G401 (cell line): ENCODE data around the gene TMEM191C. TPM values are rescaled to one million over a fixed set of nuclear protein-coding genes. Genes with fewer than 3 reads are reported as not detected.
"Not testable (repeated sequence)": the region's sequence is repeated elsewhere in the genome, so short reads cannot be mapped to it uniquely, and the experiment has no call there.

Experiments used
- DNase-seq: peaks from one replicate; pipeline ENCODE4 v3.0.0-alpha.2; 2015; ENCODE audit warnings: low spot score
- in situ Hi-C: cut with HindIII; loops from 2 replicates; pipeline ENCODE4 v1.10.0; 2016; ENCODE audit warnings: low sequenced_read_pairs, mixed read lengths
- total RNA-seq: library from RNA; depleted of rRNA; stranded (reverse); fragments of >200 nt; shearing (Covaris generic); gene quantifications from 2 replicates; pipeline ENCODE4 v1.2.3, GENCODE V29; 2014

The TMEM191C gene
- total RNA-seq, 1 experiment from 2014 or later = 2.0 TPM

DNA sequence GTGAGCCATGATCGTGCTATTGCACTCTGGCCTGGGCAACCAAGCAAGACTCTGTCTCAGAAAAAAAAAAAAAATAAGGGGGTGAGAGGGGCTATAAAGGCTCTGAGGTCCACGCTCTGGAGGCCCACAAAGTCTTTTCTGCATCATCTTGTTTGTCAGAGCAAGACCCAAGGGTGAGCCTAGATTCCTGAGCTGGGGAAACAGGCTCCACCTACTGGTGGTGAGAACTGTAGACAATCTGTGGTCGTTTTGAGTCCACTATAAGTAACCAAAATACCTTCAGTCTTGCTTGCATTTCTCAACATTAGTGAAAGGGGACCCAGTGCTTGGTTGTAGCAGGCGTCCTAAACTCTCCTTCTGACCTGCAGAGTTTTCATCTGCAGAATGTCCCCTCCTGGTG lies 4.5 kb upstream of the TMEM191C start:
- DNase-seq = not testable (repeated sequence)

DNA sequence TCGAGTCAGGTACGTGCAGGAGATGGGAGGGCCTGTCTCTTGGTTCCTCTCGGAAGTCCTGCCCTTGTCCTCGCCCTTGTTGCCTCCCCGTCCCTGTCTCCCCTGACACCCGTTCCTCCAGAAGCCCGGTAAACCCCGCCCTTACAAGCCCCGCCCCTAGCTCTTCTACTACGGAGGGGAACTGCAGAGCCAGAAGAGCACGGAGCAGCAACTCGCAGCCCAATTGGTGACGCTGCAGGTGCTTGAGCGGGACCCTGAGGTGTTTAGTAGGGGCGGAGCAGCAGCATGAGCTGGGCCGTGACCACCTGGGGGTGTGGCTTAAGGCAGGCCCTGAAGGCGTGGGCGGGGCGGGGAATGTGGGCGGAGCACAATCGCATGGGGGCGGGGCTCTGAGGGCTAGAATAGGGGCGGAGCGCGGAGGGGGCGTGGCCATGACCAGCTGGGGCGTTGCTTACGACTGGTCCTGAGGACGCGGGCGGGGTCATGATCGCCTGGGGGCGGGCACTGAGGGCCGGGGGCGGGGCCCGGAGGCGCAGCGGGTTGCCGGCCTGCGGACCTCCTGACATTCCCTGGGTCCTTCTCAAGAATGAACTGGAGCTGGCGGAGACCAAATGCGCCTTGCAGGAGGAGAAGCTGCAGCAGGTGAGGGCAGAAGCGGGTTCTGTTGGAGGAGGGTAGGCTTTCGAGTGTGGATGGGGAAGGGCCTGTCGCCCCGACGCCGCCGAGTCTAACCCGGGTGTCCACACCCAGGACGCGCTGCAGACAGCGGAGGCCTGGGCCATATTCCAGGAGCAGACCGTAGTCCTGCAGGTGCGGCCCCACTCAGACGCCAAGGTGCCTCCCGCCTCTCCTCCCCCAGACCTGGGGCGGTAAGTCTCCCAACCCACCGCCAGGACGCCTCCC lies 1.3 kb downstream of the TMEM191C start:
- in situ Hi-C loops = not testable (repeated sequence)
- DNase-seq = peak; percentile 83

More for the DNA sequence above, 4.5 kb upstream of the TMEM191C start:
- in situ Hi-C loops = not testable (repeated sequence)

GRCh38 chr22:21469097-21469994 lies 2.2 kb downstream of the TMEM191C start:
- DNase-seq, in situ Hi-C loops: not testable (repeated sequence)

GRCh38 chr22:21472984-21473383 lies 5.8 kb downstream of the TMEM191C start:
- DNase-seq, in situ Hi-C loops: not testable (repeated sequence)

GRCh38 chr22:21473664-21474063 lies 6.5 kb downstream of the TMEM191C start:
- in situ Hi-C loops = not testable (repeated sequence)

DNA sequence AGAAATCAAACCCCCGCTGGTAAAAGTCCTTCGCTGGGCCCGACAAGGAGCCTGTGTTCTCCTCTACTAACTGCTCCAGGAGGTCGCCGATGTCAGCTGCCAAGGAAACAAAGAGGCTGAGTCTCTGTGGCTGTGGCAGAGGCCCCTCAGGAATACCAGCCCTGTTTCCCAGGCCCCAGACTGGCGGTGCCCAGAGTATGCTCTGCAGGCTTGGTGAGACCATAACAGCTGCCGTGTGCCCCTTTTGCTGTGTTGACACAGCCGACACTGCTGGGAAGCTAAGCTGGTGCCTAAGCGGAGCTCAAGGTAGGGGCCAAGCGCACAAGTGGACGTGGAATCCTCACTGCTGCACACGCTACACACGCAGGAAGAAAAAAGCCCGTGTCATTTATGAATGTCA lies 16.9 kb downstream of the TMEM191C start:
- in situ Hi-C loops, DNase-seq: not testable (repeated sequence)

More at GRCh38 chr22:21473664-21474063, 6.5 kb downstream of the TMEM191C start:
- DNase-seq = not testable (repeated sequence)

DNA sequence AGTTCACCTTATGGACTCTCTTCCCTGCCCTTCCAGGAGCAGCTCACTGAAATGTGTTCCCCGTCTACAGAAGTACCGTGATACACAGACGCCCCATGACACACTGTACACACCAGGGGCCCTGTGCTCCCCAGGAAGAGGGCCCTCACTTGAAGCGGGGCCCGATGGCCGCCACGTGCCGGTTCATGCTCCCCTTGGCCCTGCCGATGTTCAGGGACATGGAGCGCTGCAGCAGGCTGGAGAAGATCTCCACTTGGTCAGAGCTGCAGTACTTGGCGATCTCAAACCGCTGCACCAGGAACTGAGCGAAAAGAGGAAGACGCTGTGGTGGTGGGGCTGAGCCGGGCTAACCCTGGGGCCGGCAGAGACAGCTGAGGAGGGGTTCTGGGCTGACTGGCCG lies 20.5 kb downstream of the TMEM191C start:
- in situ Hi-C loops, DNase-seq: not testable (repeated sequence)

GRCh38 chr22:21489149-21489680 lies 22.0 kb downstream of the TMEM191C start:
- DNase-seq, in situ Hi-C loops: not testable (repeated sequence)

DNA sequence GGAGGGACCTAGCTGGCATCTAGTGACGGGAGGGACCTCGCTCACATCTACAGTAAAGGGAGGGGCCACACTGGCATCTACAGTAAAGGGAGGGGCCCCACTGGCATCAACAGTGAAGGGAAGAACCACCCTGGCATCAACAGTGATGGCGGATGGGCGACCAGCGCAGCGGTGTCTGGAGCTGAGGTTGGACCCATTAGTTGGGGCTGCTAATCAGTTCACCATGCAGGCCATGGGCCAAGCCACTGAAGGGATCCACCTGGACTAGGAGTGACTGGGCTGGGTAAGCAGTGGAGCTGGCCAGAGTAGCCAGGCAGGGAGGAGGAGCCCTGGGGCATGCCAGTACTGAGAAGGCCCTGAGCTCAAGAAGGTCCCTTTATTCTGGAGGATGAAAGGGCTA lies 23.4 kb downstream of the TMEM191C start:
- DNase-seq, in situ Hi-C loops: not testable (repeated sequence)

DNA sequence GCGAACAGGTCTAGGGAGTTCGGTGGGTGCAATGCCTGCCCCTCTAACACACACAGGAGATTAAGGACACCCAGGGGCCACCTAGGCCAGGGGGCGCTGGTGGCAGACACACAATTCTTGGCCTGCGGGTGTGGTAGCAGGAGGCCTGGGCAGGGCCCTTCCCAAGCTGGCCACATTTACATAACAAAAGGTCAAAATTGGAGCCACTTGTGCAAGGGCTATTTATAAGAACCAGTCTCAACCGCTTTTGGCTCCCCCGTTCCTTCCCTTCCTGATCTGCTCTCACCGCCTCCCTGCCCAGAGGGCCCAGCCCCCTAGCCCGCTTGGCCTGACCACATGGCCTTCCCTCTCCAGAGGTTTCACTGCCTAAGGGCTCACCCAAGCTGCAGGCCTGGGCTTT lies 25.1 kb downstream of the TMEM191C start:
- DNase-seq, in situ Hi-C loops: not testable (repeated sequence)

GRCh38 chr22:21493789-21494782 lies 26.9 kb downstream of the TMEM191C start:
- in situ Hi-C loops, DNase-seq: not testable (repeated sequence)

GRCh38 chr22:21497984-21498383 lies 30.8 kb downstream of the TMEM191C start:
- in situ Hi-C loops, DNase-seq: not testable (repeated sequence)

DNA sequence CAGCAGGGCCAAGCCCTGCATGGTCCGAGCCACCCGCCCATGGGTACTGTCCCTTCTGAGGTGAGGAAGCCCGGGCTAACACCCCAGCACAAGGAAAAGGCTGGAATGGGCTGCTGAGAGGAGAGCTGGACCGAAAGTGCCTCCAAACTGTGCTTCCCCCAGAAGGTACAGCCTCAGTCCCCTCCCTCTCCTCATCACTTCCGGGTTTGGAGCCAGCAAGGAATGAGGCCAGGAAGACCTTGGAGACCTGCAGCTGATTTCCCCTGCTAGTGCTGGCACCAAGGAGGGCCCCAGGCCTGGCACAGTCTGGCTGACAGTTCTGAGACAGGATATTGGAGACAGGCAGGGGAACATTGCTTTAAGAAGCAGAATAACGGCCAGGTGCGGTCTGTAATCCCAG lies 31.3 kb downstream of the TMEM191C start:
- in situ Hi-C loops = not testable (repeated sequence)

GRCh38 chr22:21499623-21500506 lies 32.7 kb downstream of the TMEM191C start:
- in situ Hi-C loops = not testable (repeated sequence)

More for the DNA sequence above, 31.3 kb downstream of the TMEM191C start:
- DNase-seq = not testable (repeated sequence)

GRCh38 chr22:21510397-21510796 lies 43.2 kb downstream of the TMEM191C start:
- in situ Hi-C loops, DNase-seq: not testable (repeated sequence)

More at GRCh38 chr22:21499623-21500506, 32.7 kb downstream of the TMEM191C start:
- DNase-seq = not testable (repeated sequence)

DNA sequence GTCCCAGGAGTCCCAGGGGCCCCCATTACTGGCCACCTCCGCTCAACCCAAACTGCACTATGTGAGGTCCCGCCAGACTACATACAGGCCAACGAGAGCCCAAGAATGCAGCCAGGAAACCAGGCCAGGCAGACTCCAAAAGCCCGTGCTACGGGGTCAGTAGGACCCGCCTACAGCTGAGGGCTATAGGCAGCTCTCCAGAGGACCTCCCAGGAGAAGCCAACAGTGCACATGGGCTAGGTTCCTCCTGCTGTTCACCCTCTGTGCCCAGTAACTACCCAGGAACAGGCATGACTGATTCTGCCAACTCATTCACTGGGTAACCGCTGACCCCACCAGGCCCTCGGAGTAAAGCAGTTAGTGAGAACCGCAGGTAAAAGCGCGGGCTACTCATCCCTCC lies 44.8 kb downstream of the TMEM191C start:
- DNase-seq, in situ Hi-C loops: not testable (repeated sequence)

- DNase-seq, in situ Hi-C loops: not testable (repeated sequence)
These were observed 46.9 kb downstream of the TMEM191C start for GRCh38 chr22:21514117-21514516.
